ENCODE results near the gene CCDC134.

CCDC134 gene

DNA sequence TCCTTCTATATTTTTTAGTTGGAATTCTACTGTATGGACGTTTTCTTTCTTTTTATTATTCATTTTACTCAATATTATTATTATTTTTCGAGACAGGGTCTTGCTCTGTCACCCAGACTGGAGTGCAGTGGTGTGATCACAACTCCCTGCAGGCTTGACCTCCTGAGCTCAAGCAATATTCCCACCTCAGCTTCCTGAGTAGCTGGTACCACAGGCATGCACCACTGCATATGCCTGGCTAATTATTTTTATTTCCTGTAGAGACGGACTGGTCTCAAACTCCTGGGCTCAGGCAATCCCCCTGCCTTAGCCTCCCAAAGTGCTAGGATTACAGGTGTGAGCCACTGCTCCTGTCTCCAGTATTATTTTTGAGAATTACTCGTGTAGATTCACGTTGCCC, 34.0 kb upstream of the CCDC134 start:
- H3K4me3 ChIP-seq (ENCODE audit: low read depth, low read length) = no peak overlapping the region
- TF ChIP-seq, protein P1, sequence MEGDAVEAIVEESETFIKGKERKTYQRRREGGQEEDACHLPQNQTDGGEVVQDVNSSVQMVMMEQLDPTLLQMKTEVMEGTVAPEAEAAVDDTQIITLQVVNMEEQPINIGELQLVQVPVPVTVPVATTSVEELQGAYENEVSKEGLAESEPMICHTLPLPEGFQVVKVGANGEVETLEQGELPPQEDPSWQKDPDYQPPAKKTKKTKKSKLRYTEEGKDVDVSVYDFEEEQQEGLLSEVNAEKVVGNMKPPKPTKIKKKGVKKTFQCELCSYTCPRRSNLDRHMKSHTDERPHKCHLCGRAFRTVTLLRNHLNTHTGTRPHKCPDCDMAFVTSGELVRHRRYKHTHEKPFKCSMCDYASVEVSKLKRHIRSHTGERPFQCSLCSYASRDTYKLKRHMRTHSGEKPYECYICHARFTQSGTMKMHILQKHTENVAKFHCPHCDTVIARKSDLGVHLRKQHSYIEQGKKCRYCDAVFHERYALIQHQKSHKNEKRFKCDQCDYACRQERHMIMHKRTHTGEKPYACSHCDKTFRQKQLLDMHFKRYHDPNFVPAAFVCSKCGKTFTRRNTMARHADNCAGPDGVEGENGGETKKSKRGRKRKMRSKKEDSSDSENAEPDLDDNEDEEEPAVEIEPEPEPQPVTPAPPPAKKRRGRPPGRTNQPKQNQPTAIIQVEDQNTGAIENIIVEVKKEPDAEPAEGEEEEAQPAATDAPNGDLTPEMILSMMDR (IDR thresholded peaks at IDR 0.05; ENCODE audit: low read depth, low read length) = no peak

DNA sequence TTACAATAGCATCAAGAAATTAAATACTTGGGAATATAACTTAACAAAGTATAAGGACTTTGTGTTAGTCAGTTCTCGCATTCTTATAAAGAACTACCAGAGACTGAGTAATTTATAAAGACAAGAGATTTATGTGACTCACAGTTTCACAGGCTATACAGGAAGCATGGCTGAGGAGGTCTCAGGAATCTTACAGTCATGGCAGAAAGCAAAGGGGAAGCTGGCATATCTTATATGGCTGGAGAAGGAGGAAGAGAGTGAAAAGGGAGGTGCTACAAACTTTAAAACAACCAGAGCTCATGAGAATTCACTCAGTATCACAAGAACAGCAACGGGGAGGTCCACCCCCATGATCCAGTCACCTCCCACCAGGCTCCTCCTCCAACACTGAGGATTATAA, 32.0 kb upstream of the CCDC134 start:
- TF ChIP-seq, protein P1 (IDR thresholded peaks at IDR 0.05; ENCODE audit: low read depth, low read length) = no peak
- H3K4me3 ChIP-seq (ENCODE audit: low read depth, low read length) = no peak overlapping the region

DNA sequence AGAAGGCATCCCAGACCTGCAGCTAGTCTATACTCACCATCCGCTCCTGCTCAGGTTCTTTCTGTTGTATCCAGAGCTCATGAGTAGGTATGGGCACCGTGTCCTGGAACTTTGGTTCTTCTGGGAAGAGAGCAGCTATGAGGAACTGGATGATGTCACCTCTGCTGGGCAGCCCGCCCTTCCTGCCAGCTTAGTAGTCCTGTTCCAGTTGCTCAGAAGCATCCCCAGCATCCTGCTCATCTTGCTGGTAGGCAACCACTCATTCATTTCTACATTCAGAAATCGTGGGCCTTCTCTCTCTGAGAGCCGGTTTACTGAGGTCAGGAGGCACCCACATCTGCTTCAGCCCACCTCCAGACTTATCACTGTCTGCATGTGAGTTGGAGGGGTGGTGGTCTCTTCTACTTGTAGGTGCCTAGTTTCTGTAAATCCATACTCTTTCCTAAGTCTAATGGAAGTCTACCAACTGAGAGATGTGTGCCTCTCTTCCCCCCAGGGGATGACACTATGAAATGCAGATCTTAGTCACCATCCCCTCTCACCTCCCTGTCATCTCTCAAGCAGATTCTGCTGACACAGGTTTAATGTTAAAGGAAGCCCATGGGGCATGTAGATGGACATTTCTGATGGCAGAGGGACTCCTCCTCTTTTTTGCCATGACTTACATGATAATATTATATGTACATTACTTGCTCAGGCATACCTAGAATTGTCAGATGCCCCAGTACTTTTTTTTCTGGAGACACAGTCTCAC, 29.6 kb upstream of the CCDC134 start:
- TF ChIP-seq, protein P1 (IDR thresholded peaks at IDR 0.05; ENCODE audit: low read depth, low read length) = no peak
- no peak overlapping the region for H3K4me3 ChIP-seq (ENCODE audit: low read depth, low read length)

DNA sequence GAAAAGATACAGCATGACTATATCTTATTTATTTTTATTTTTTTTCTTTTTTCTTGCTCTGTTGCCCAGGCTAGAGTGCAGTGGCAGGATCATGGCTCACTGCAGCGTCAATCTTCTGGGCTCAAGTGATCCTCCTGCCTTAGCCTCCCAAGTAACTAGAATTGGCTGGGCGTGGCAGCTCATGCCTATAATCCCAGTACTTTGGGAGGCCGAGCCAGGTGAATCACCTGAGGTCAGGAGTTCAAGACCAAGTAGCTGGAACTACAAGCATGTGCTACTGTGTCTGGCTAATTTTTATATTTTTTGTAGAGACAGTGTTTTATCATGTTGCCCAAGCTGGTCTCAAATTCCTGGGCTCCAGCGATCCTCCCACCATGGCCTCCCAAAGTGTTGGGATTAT, 28.3 kb upstream of the CCDC134 start:
- TF ChIP-seq, protein P1 (IDR thresholded peaks at IDR 0.05; ENCODE audit: low read depth, low read length) = no peak
- H3K4me3 ChIP-seq (ENCODE audit: low read depth, low read length) = no peak overlapping the region

DNA sequence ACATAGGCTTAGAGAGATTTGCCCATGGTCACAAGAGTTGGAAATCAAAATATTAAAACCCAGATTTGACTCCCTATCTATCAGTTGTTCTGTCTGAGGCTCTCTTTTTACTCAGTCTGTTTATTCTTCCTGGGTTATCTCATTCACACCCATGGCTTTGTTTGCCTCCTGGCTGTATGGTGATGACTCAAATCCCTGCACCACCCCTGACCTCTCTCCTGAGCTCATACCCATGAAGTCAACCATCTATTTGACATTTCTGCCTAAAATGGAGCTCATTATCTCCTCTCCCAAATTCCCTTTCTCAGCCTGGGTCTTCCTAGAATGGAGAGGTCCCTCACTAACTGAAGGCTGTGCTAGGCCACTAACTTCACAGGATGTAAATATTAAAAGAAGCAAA, 27.8 kb upstream of the CCDC134 start:
- TF ChIP-seq, protein P1 (IDR thresholded peaks at IDR 0.05; ENCODE audit: low read depth, low read length) = no peak

DNA sequence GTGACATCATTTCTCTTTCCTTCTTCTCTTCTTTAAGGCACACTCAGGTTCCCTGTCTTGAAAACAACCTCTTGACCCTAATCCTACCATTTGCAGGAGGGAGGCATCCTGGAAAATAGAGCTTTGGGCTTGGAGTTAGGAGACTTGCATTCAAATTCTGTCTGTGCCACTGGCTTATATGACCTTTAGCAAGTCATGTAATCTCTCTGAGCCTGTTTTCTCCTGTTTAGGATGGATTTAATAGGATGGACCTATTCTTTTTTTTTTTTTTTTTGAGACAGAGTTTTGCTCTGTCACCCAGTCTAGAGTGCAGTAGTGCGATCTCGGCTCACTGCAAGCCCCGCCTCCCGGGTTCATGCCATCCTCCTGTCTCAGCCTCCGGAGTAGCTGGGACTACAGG, 25.1 kb upstream of the CCDC134 start:
- H3K4me3 ChIP-seq (ENCODE audit: low read depth, low read length) = no peak overlapping the region
- TF ChIP-seq, protein P1 (IDR thresholded peaks at IDR 0.05; ENCODE audit: low read depth, low read length) = no peak

More for the DNA sequence above, 27.8 kb upstream of the CCDC134 start:
- H3K4me3 ChIP-seq (ENCODE audit: low read depth, low read length) = no peak overlapping the region

DNA sequence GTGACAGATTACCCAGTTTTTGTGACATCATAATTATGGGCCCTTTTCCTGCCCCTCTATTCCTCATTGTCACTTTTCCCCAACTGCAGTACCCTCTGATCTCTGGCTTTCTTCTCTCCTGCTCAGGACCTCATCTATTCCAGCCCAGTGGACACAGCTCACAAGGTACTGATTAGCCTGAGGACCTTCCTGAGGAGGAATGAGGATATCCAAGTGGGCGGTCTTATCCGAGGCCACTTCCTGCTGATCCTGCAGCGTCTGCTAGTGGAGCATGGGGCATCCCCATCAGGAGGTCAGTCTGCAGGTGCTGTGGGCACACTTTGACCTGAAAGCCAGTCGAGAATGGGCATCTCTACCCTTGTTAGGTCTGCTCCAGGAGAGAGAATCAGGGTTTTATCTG, 24.5 kb upstream of the CCDC134 start:
- TF ChIP-seq, protein P1 (IDR thresholded peaks at IDR 0.05; ENCODE audit: low read depth, low read length) = no peak

More for the DNA sequence above, 24.5 kb upstream of the CCDC134 start:
- H3K4me3 ChIP-seq (ENCODE audit: low read depth, low read length) = no peak overlapping the region
